Choroid plexus epithelial cell (primary cell): ENCODE results near the gene CXCR3.
"Not testable (repeated sequence)": the region's sequence is repeated elsewhere in the genome, so short reads cannot be mapped to it uniquely, and the experiment has no call there.

Experiments used
- DNase-seq: peaks from one replicate; pipeline ENCODE4 v3.0.0-alpha.2; 2010; ENCODE audit warnings: low read depth
- H3K4me3 ChIP-seq: 2 replicates; pipeline ENCODE4 v1.5.1; 2011; ENCODE audit warnings: low read depth, mild to moderate bottlenecking, control low read depth, low read length, moderate library complexity
- CTCF ChIP-seq: conservative IDR thresholded peaks from 2 replicates; pipeline ENCODE4 v1.5.1; 2011; ENCODE audit warnings: low read depth, mild to moderate bottlenecking, control low read depth, inconsistent platforms, low read length, moderate library complexity

CXCR3 gene

GRCh38 chrX:71618303-71618721, at the start of gene CXCR3:
Gene CXCR3, minus strand, starts transcription at chrX:71618511. Its CDS starts 62 bp downstream, at chrX:71618449.
- no peak for DNase-seq
- no peak for TF ChIP-seq CTCF
- no peak within 1 kb of the TSS for H3K4me3 ChIP-seq

GRCh38 chrX:71667328-71668247, 49.3 kb upstream of the CXCR3 start, which contains the start of gene LOC101059915:
Gene LOC101059915, plus strand, starts transcription at chrX:71667546.
- no peak for DNase-seq
- no peak for TF ChIP-seq CTCF
- no peak within 1 kb of the TSS for H3K4me3 ChIP-seq

- no peak overlapping the region for H3K4me3 ChIP-seq
- no peak for DNase-seq
- no peak for TF ChIP-seq CTCF
Measured at GRCh38 chrX:71666240-71667223, 48.2 kb upstream of the CXCR3 start.

GRCh38 chrX:71665747-71666146, 47.4 kb upstream of the CXCR3 start:
- DNase-seq, result no peak
- no peak overlapping the region for H3K4me3 ChIP-seq
- no peak for TF ChIP-seq CTCF

GRCh38 chrX:71664889-71665491, 46.7 kb upstream of the CXCR3 start:
- DNase-seq, result no peak
- TF ChIP-seq CTCF, result no peak
- H3K4me3 ChIP-seq, result no peak overlapping the region

- not testable (repeated sequence) for H3K4me3 ChIP-seq
Measured at GRCh38 chrX:71664202-71664601, 45.9 kb upstream of the CXCR3 start.

GRCh38 chrX:71663238-71663637, 44.9 kb upstream of the CXCR3 start:
- H3K4me3 ChIP-seq, DNase-seq: not testable (repeated sequence)

More at GRCh38 chrX:71664202-71664601, 45.9 kb upstream of the CXCR3 start:
- TF ChIP-seq CTCF, result peak; percentile 30
- peak; percentile 4 for DNase-seq

GRCh38 chrX:71662654-71663053, 44.3 kb upstream of the CXCR3 start:
- not testable (repeated sequence) for H3K4me3 ChIP-seq, DNase-seq
